ENCODE measurements around the gene PADI1.

PADI1 gene

DNA sequence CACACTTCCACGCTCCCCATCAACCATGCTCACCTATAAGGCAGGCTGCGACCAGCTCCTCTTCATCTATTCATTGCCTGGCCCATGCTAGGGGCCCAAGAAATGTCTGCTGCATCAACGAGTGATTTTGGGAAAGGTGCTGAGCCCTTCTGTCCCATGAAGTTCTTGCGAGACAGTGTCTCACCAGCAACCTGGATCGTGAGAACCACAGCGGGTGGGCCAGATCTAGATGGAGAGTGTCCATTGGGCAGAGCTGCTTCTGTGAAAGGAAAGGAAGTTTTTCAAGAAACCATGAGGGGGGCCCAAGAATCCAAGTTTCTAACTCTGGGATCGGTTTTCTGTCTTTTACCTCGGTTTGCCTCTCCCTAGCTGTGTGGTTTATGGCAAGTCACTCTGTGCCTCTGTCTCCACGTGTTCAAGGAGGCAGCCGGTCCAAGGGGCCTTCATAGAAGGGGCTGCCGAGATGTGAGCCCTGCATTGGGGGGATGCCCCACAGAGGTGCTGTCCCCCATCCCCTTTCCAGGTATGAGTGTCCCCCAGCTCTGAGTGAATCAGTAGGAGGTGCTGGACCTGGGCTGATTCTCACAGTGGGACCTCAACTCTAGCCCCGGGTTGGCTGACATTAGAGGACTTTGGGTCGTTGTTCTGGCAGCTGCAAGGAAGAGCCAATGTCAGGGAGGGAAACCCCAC, 8.3 kb upstream of the PADI1 start:
- no peak for DNase-seq (ENCODE audit: low read depth)

DNA sequence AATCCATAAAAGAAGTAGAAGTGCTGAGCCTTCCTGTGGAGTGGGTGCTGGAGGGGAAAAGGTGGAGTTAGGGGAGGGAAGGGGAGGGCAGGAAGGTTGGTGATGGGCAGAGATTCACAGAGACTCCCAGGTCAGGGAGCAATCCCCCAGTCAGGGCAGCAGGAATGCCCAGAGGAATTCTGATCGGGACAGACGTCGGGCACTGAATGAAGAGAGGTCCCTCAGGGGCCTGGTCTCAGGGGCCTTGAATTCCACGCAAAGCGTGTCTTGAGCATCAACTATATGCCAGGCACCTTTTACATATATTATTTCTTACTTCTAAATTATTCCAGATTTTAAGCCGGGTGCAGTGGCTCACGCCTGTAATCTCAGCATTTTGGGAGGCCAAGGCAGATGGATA, 7.2 kb upstream of the PADI1 start:
- DNase-seq (ENCODE audit: low read depth): no peak

- no peak for DNase-seq (ENCODE audit: low read depth)
Observed at GRCh38 chr1:17198476-17199258, 6.3 kb upstream of the PADI1 start.

GRCh38 chr1:17199267-17200044, 5.5 kb upstream of the PADI1 start:
- DNase-seq (ENCODE audit: low read depth): no peak

DNA sequence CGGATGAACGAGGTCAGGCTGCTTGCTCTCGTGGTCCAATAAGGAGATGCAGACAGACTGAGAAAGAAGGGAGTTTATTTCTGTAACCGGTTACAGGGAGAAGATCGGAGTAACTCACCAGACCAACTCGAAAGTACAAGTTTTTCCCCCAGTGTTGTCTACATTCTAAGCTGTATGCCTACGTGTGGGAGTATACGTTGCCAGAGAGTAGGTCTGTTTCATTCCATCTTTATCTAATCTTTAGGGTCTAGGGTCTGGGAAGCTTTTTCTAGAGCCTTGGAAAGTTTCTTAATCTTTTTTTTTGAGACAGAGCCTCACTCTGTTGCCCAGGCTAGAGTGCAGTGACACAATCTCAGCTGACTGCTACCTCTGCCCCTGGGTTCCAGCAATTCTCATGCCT, 4.7 kb upstream of the PADI1 start:
- no peak for DNase-seq (ENCODE audit: low read depth)

- DNase-seq (ENCODE audit: low read depth): no peak
Observed at GRCh38 chr1:17200756-17201155, 4.2 kb upstream of the PADI1 start.

- DNase-seq (ENCODE audit: low read depth): no peak
Observed at GRCh38 chr1:17201201-17202021, 3.5 kb upstream of the PADI1 start.

DNA sequence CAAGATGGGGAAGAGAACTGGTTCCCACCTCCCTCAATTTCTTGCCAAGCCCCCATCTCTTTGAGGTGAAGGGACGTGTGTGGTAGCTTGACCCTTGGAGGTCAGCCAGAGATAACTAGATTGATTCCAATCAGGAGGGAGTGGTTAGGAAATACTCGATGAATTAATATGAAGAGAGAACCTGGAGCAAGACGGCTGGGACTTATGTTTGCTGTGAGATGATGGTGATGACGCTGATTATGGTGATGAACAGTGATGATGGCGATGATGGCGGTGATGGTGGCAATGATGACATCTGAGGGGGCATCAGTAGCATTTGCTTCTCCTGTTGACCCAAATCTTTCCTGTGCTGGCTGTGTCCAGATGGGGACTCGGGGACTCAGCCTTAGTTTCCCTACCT, 724 bp downstream of the PADI1 start:
- no peak for DNase-seq (ENCODE audit: low read depth)

DNA sequence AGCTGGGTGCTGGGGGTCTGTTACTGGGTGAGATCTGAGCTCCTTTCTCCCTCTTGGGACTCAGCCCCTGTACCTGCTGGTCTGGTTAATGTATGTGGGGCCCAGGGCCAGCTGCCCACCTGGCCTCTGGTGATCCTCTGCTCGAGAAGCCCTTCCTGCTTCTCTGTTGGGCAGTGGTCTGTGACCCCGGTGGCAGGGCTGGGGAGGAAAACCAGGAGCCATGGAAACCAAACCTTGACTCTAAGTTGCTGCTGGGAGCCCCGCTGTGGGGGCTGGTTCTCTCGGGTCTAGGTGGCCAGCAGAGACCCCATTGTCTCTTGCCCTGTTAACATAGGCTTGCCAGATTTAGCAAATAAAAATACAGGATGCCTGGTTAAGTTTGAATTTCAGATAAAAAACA, 1.3 kb downstream of the PADI1 start:
- no peak for DNase-seq (ENCODE audit: low read depth)

DNA sequence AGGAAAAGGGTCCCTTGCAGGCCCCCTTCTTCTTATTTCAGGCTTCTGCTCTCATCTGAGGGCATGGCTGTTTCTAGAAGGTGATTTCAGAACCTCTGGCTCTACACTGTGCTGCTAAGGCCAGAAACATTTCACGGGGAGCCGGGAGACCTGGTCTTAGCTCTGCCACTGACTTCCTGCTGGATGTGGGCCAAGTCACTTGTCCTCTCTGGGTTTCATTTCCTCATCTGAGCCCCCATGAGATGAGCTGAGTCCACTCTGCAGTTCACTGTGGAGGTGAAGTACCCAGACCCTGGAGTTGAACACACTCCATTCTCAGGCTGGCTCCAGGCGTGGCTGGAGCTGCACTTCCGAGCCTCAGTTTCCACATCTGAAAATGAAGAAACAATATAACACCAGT, 2.1 kb downstream of the PADI1 start:
- no peak for DNase-seq (ENCODE audit: low read depth)

- no peak for DNase-seq (ENCODE audit: low read depth)
Observed at GRCh38 chr1:17207540-17207939, 2.6 kb downstream of the PADI1 start.

DNA sequence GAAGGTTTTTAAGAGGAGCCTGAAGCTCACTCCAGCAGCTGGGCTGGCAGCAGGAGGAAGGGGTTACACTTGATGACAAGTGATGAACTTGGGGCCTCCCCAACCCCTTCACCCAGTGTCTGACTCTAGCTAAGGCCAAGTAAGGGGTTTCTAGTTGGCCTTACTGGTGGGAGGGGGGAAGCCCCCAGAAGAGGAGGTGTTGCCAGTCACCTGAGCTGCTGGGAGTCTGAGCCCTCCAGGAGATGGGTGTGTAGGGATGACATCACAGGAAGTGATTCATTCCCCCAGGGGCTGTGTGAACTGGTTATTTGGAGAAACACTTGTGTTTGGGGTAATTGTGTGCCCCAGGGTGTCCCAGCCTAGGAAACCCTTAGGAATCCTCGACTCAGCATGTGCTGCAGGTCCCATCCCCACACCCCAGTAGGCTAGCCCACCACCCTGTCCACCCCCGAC, 3.1 kb downstream of the PADI1 start:
- DNase-seq (ENCODE audit: low read depth): peak; percentile 7

DNA sequence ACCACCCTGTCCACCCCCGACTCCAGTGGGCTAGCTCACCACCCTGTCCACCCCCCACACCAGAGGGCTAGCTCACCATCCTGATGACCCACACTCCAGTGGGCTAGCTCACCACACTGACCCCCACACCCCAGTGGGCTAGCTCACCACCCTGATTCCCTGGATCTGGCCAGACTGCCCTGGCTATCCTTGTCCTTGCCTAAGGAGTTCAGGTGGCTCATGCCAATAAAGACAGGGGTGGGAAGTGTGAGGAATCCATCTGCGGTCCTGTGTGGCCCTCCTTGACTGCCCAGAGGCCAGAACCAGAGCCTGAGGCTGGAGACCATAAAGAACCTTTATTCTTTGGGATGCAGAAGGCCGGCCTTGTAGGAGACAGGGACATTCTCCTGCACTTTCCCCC, 3.6 kb downstream of the PADI1 start:
- DNase-seq (ENCODE audit: low read depth): no peak

- no peak for DNase-seq (ENCODE audit: low read depth)
Observed at GRCh38 chr1:17209430-17209829, 4.5 kb downstream of the PADI1 start.

- no peak for DNase-seq (ENCODE audit: low read depth)
Observed at GRCh38 chr1:17210176-17210575, 5.2 kb downstream of the PADI1 start.

- no peak for DNase-seq (ENCODE audit: low read depth)
Observed at GRCh38 chr1:17211377-17211776, 6.4 kb downstream of the PADI1 start.

GRCh38 chr1:17212009-17212408, 7.1 kb downstream of the PADI1 start:
- no peak for DNase-seq (ENCODE audit: low read depth)

- peak; percentile 57 for DNase-seq (ENCODE audit: low read depth)
Observed at GRCh38 chr1:17212487-17213121, 7.7 kb downstream of the PADI1 start.

- no peak for DNase-seq (ENCODE audit: low read depth)
Observed at GRCh38 chr1:17213148-17213781, 8.3 kb downstream of the PADI1 start.

GRCh38 chr1:17213782-17214148, 8.8 kb downstream of the PADI1 start:
- no peak for DNase-seq (ENCODE audit: low read depth)

Data from activated T-cell treated with anti-CD3 and anti-CD28 coated beads for 1 hour (primary cell).